ENCODE measurements around the gene ATP6V0A1.

DNA sequence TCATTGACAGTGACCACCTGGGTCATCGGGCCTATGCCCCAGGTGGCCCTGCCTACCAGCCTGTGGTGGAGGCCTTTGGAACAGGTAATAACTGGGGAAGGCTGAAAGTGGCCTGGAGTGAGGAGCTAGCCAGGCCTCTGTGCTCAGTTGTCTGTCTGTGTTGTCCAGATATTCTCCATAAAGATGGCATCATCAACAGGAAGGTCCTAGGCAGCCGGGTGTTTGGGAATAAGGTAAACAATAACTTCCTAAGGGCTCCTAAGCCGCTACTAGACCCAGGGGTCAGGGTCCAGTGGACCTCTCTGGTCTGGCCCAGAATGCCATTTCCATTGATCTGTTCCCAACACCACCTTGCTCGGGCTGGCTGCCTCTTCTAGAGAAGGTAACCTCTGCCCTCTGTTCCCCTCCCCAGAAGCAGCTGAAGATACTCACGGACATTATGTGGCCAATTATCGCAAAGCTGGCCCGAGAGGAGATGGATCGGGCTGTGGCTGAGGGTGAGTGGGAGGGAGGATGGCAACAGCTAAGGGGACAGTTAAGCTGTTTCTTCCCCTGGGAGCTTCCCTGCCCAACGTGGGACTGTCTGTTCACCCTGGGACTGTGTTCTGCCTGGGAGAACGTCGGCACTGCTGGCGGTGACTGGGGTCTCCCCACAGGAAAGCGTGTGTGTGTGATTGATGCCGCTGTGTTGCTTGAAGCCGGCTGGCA is 106.3 kb downstream of the ATP6V0A1 start:
- TF ChIP-seq POLR2A (IDR thresholded peaks at IDR 0.05; ENCODE audit: low read depth, low read length) (no peak), CTCF (conservative IDR thresholded peaks at IDR 0.05; ENCODE audit: low read depth, low read length) (no peak), ELK1 (IDR thresholded peaks at IDR 0.05; ENCODE audit: borderline replicate concordance, low read depth, low read length) (no peak), MXI1 (IDR thresholded peaks at IDR 0.05; ENCODE audit: borderline replicate concordance, low read depth, low read length) (no peak), RAD21 (IDR thresholded peaks at IDR 0.05; ENCODE audit: low read length) (no peak), RFX5 (IDR thresholded peaks at IDR 0.05; ENCODE audit: low read depth, low read length) (no peak), CEBPB (IDR thresholded peaks at IDR 0.05; ENCODE audit: low read depth, low read length) (no peak), RCOR1 (IDR thresholded peaks at IDR 0.05; ENCODE audit: insufficient replicate concordance, low read length) (no peak), SMC3 (IDR thresholded peaks at IDR 0.05; ENCODE audit: low read depth, low read length) (no peak), BHLHE40 (IDR thresholded peaks at IDR 0.05; ENCODE audit: low read depth, low read length) (no peak)

Data from IMR-90 (cell line).